IMR-90 (cell line): ENCODE data around the gene UTRN. TPM values are rescaled to one million over a fixed set of nuclear protein-coding genes. Genes with fewer than 3 reads are reported as not detected.

Source experiments
- ATAC-seq: fragments of 200-7000 bp; cut with Tn5 transposase; 2 replicates; pipeline ENCODE4 v1.9.1; 2020; ENCODE audit warnings: low read depth, mild to moderate bottlenecking, moderate library complexity
- BruUV-seq: library from RNA; stranded (reverse); fragments of 400-500 nt; replicated peaks from 2 replicates; lab custom pipeline; 2021; lab: Mats Ljungman, UMichigan
- CTCF ChIA-PET: fragments of 300-600 bp; formaldehyde crosslinking; extraction: SDS; loops from one replicate; lab custom pipeline; 2021; ENCODE audit warnings: antibody characterized with exemption; lab: Yijun Ruan, JAX
- POLR2A ChIA-PET: fragments of 300-600 bp; sonication (Branson Sonifier 250); formaldehyde crosslinking; loops from one replicate; lab custom pipeline; 2022; ENCODE audit warnings: antibody characterized with exemption; ENCODE audit not compliant: unreplicated experiment; lab: Charles Lee
- DNase-seq: peaks from one replicate; pipeline ENCODE4 v3.0.0; 2013
- H2AFZ ChIP-seq: replicated peaks from 2 replicates; pipeline ENCODE3; 2013; ENCODE audit warnings: low read length, mild to moderate bottlenecking; ENCODE audit not compliant: poor library complexity
- H2AK5ac ChIP-seq: 2 replicates; pipeline ENCODE4 v1.6.1; 2013; ENCODE audit warnings: low read depth, low read length, inconsistent platforms
- H2AK9ac ChIP-seq: replicated peaks from 2 replicates; pipeline ENCODE3; 2013; ENCODE audit warnings: mild to moderate bottlenecking, low read depth, low read length, moderate library complexity; ENCODE audit not compliant: poor library complexity
- H2BK120ac ChIP-seq: 2 replicates; pipeline ENCODE4 v1.6.1; 2013; ENCODE audit warnings: low read depth, low read length, inconsistent platforms
- H2BK15ac ChIP-seq: 3 replicates; pipeline ENCODE4 v1.6.1; 2013; ENCODE audit warnings: low read depth, low read length, inconsistent platforms
- H2BK20ac ChIP-seq: 2 replicates; pipeline ENCODE4 v1.6.1; 2013; ENCODE audit warnings: low read depth, mild to moderate bottlenecking, inconsistent platforms, low read length, moderate library complexity
- H2BK5ac ChIP-seq: 2 replicates; pipeline ENCODE4 v1.6.1; 2013; ENCODE audit warnings: mild to moderate bottlenecking, low read depth, low read length, inconsistent platforms; ENCODE audit not compliant: poor library complexity, severe bottlenecking
- H3K14ac ChIP-seq: replicated peaks from 2 replicates; pipeline ENCODE4 v1.6.1; 2013; ENCODE audit warnings: low read depth, low read length, inconsistent platforms
- H3K18ac ChIP-seq: 2 replicates; pipeline ENCODE4 v1.6.1; 2013; ENCODE audit warnings: low read depth, low read length, control low read depth
- H3K23ac ChIP-seq: 2 replicates; pipeline ENCODE4 v1.6.1; 2013; ENCODE audit warnings: low read depth, low read length, inconsistent platforms
- H3K27ac ChIP-seq: 2 replicates; pipeline ENCODE4 v1.5.1; 2013; ENCODE audit warnings: mild to moderate bottlenecking, control low read depth, low read length; ENCODE audit not compliant: insufficient read depth
- H3K27me3 ChIP-seq: 2 replicates; pipeline ENCODE4 v1.6.1; 2013; ENCODE audit warnings: low read length; ENCODE audit not compliant: control insufficient read depth, insufficient read depth
- H3K36me3 ChIP-seq: 2 replicates; pipeline ENCODE4 v1.6.1; 2013; ENCODE audit warnings: low read length, mixed read lengths; ENCODE audit not compliant: control insufficient read depth, insufficient read depth
- H3K4ac ChIP-seq: 2 replicates; pipeline ENCODE4 v1.6.1; 2013; ENCODE audit warnings: low read depth, low read length, inconsistent platforms
- H3K4me1 ChIP-seq: 2 replicates; pipeline ENCODE4 v1.6.1; 2013; ENCODE audit warnings: low read length, mixed read lengths; ENCODE audit not compliant: control insufficient read depth, insufficient read depth
- H3K4me2 ChIP-seq: 2 replicates; pipeline ENCODE4 v1.6.1; 2013; ENCODE audit warnings: low read depth, mild to moderate bottlenecking, control low read depth, low read length, moderate library complexity
- H3K4me3 ChIP-seq: 2 replicates; pipeline ENCODE4 v1.5.1; 2013; ENCODE audit warnings: low read depth, mild to moderate bottlenecking, control low read depth, low read length, moderate library complexity; ENCODE audit not compliant: insufficient read depth
- H3K56ac ChIP-seq: 2 replicates; pipeline ENCODE4 v1.6.1; 2013; ENCODE audit warnings: low read length, inconsistent platforms; ENCODE audit not compliant: insufficient read depth; ENCODE audit errors: extremely low read depth
- H3K79me1 ChIP-seq, 2 experiments: 2 replicates each; pipeline ENCODE4 v1.6.1; 2013; ENCODE audit warnings: low read length in 2 of 2, inconsistent platforms in 1 of 2, low read depth in 1 of 2
- H3K9ac ChIP-seq: 2 replicates; pipeline ENCODE4 v1.6.1; 2013; ENCODE audit warnings: low read depth, low read length, control low read depth
- H3K9me1 ChIP-seq: 2 replicates; pipeline ENCODE4 v1.6.1; 2013; ENCODE audit warnings: low read length, inconsistent platforms; ENCODE audit not compliant: insufficient read depth
- H3K9me3 ChIP-seq: 2 replicates; pipeline ENCODE4 v1.6.1; 2013; ENCODE audit warnings: low read length; ENCODE audit not compliant: control insufficient read depth, insufficient read depth
- H4K20me1 ChIP-seq: 2 replicates; pipeline ENCODE4 v1.6.1; 2013; ENCODE audit warnings: low read length, inconsistent platforms; ENCODE audit not compliant: insufficient read depth
- H4K5ac ChIP-seq: 2 replicates; pipeline ENCODE4 v1.6.1; 2013; ENCODE audit warnings: mild to moderate bottlenecking, low read depth, low read length, control low read depth
- H4K8ac ChIP-seq, 2 experiments: 2 replicates each; pipeline ENCODE4 v1.6.1; 2013; ENCODE audit warnings: low read depth in 2 of 2, low read length in 2 of 2, control low read depth in 1 of 2, inconsistent platforms in 1 of 2
- H4K91ac ChIP-seq: 2 replicates; pipeline ENCODE4 v1.6.1; 2013; ENCODE audit warnings: low read depth, low read length, inconsistent platforms; ENCODE audit not compliant: insufficient read depth
- BHLHE40 ChIP-seq: fragments of 150-350 bp; IDR thresholded peaks from 2 replicates; pipeline ENCODE4 v1.6.1; 2016; ENCODE audit warnings: mild to moderate bottlenecking, low read depth, low read length
- CEBPB ChIP-seq: IDR thresholded peaks from 2 replicates; pipeline ENCODE4 v1.6.1; 2012; ENCODE audit warnings: low read depth, low read length, improper control_type of control experiment
- FOS ChIP-seq: fragments of 150-350 bp; IDR thresholded peaks from 2 replicates; pipeline ENCODE4 v1.6.1; 2016; ENCODE audit warnings: low read depth, low read length
- MAFK ChIP-seq: IDR thresholded peaks from 2 replicates; pipeline ENCODE4 v1.6.1; 2012; ENCODE audit warnings: low read depth, low read length, improper control_type of control experiment
- MAZ ChIP-seq: IDR thresholded peaks from 2 replicates; pipeline ENCODE4 v1.6.1; 2012; ENCODE audit warnings: low read depth, mild to moderate bottlenecking, low read length, improper control_type of control experiment, moderate library complexity, borderline replicate concordance
- MXI1 ChIP-seq: IDR thresholded peaks from 2 replicates; pipeline ENCODE4 v1.6.1; 2012; ENCODE audit warnings: low read depth, mild to moderate bottlenecking, low read length, moderate library complexity, borderline replicate concordance
- NFE2L2 ChIP-seq: fragments of 150-350 bp; IDR thresholded peaks from 2 replicates; pipeline ENCODE4 v1.6.1; 2016; ENCODE audit warnings: low read depth, mild to moderate bottlenecking, low read length
- RAD21 ChIP-seq: IDR thresholded peaks from 2 replicates; pipeline ENCODE4 v1.6.1; 2012; ENCODE audit warnings: low read length, improper control_type of control experiment
- RCOR1 ChIP-seq: IDR thresholded peaks from 2 replicates; pipeline ENCODE4 v1.6.1; 2012; ENCODE audit warnings: mild to moderate bottlenecking, low read length, improper control_type of control experiment; ENCODE audit not compliant: insufficient replicate concordance
- RFX5 ChIP-seq: IDR thresholded peaks from 2 replicates; pipeline ENCODE4 v1.8.0; 2012; ENCODE audit warnings: low read depth, mild to moderate bottlenecking, low read length, moderate library complexity
- SMC3 ChIP-seq: fragments of 150-350 bp; IDR thresholded peaks from 2 replicates; pipeline ENCODE4 v1.6.1; 2016; ENCODE audit warnings: low read depth, mild to moderate bottlenecking, antibody characterized with exemption, low read length, moderate library complexity
- WGBS, 2 experiments: methylation state at CpG; one replicate each; pipeline versions ENCODE4 v1.1.5 to v1.1.7; 2013; ENCODE audit warnings: missing lambda C conversion rate in 2 of 2; ENCODE audit not compliant: insufficient read length in 1 of 2; ENCODE audit errors: extremely low coverage in 2 of 2; 5-methylcytosine and 5-hydroxymethylcytosine counted together
- dilution Hi-C: fragments of 300-500 bp; cut with HindIII; formaldehyde crosslinking; loops from one replicate; pipeline ENCODE4 v1.14.3; 2018; ENCODE audit warnings: low sequenced_read_pairs; ENCODE audit not compliant: unreplicated experiment
- in situ Hi-C: fragments of 300-500 bp; cut with MboI; formaldehyde crosslinking; loops from 3 replicates; pipeline ENCODE4 v1.14.3; 2019; ENCODE audit warnings: low sequenced_read_pairs, inconsistent platforms, mixed read lengths
- intact Hi-C: fragments of 100-400 bp; cut with micrococcal nuclease; formaldehyde crosslinking; loops from 2 replicates; pipeline ENCODE4 v1.10.0; 2022
- polyA plus RNA-seq, 3 experiments: library from polyadenylated mRNA; depleted of rRNA; stranded (reverse); fragments of >200 nt; gene quantifications; 2 replicates each; pipeline ENCODE4 v1.2.3, GENCODE V29; 2012; ENCODE audit warnings: low replicate concordance in 1 of 3
- total RNA-seq: library from RNA; depleted of rRNA; stranded (reverse); fragments of >200 nt; gene quantifications from 2 replicates; pipeline ENCODE4 v1.2.3, GENCODE V29; 2012
- TF ChIP-seq, protein P1 (sequence below): fragments of 150-350 bp; IDR thresholded peaks from 2 replicates; pipeline ENCODE4 v1.6.1; 2016; ENCODE audit warnings: low read depth, mild to moderate bottlenecking, low read length, moderate library complexity, borderline replicate concordance
- TF ChIP-seq, protein P2 (sequence below): fragments of 150-350 bp; IDR thresholded peaks from 2 replicates; pipeline ENCODE4 v1.6.1; 2017; ENCODE audit warnings: mild to moderate bottlenecking, antibody characterized with exemption, low read length, low read depth
- TF ChIP-seq, protein P3 (sequence below): conservative IDR thresholded peaks from 2 replicates; pipeline ENCODE4 v1.5.1; 2012; ENCODE audit warnings: mild to moderate bottlenecking, low read depth, low read length, improper control_type of control experiment

The UTRN gene
- total and polyA plus RNA-seq, 2 of the 4 experiments (the other 2 are of a cell fraction), result 17.3 to 83.5 TPM

DNA sequence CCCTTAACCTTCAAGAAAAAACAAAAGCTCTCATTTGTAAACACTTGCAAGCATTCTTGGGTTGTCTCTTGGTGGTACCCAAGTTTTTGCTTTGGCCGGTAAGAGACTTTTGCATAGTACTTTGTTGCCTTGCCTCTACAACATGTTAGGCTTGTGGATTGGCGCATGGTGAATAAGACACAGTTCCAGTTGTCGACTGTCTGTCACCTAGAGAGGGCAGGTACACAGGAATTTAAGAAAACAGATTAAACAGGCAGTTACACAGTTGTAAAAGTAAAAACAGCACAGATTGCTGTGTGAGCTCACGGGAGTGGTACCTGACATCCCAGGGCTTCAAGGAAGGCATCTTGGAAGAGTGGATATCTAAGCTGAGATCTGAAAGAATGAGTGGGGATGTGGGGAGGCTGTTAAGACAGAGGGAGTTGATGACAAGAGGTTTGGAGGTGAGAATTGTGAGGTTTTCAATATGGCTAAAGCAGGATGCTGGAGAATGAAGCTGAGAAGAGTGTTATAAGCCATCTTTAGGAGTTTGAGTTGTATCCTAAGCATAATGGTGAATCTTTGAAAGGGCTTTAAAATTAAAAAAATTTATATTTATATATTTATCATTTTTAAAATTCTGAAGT is 19.2 kb downstream of the UTRN start:
- H2AK5ac ChIP-seq, result no peak overlapping the region
- no peak overlapping the region for H3K9ac ChIP-seq
- no peak overlapping the region for H3K27ac ChIP-seq
- H3K14ac ChIP-seq, result no peak overlapping the region
- no peak overlapping the region for H2AK9ac ChIP-seq
- H3K79me1 ChIP-seq, result peaks cover 44 to 65% of the 10 kb centered on the region in 2 experiments
- ChIA-PET CTCF (no interaction called here), POLR2A (interaction anchor here (0.7 kb wide), 1 partner anchor 111 kb away, joined by 3 read pairs; no protein-coding TSS in a partner anchor)
- no peak overlapping the region for H4K5ac ChIP-seq
- peaks cover 12% of the 10 kb centered on the region for H3K4me1 ChIP-seq
- dilution Hi-C loops (no loop called here), intact Hi-C loops (no loop called here), in situ Hi-C loops (no loop called here)
- no peak for ATAC-seq
- no peak for DNase-seq
- H3K9me3 ChIP-seq, result no peaks in the 10 kb centered on the region
- no peak overlapping the region for H2AFZ ChIP-seq
- no peak overlapping the region for H3K4me3 ChIP-seq
- peaks cover 23% of the 10 kb centered on the region for H3K9me1 ChIP-seq
- no peaks in the 10 kb centered on the region for H3K36me3 ChIP-seq
- H2BK20ac ChIP-seq, result no peak overlapping the region
- peaks cover 9% of the 10 kb centered on the region; the same call in 1 of the 2 replicates for H4K20me1 ChIP-seq
- no peak overlapping the region for H4K8ac ChIP-seq
- no peak overlapping the region for H2BK15ac ChIP-seq
- BruUV-seq, result no TSS peak
- H2BK5ac ChIP-seq, result no peak overlapping the region
- H3K56ac ChIP-seq, result no peak overlapping the region
- WGBS, 2 experiments, result 100% methylated on average over 1 of the region's 4 CpGs; no CpG with 5 or more reads in 1 of the 2 experiments
- no peak for TF ChIP-seq RFX5
- TF ChIP-seq, protein P1, sequence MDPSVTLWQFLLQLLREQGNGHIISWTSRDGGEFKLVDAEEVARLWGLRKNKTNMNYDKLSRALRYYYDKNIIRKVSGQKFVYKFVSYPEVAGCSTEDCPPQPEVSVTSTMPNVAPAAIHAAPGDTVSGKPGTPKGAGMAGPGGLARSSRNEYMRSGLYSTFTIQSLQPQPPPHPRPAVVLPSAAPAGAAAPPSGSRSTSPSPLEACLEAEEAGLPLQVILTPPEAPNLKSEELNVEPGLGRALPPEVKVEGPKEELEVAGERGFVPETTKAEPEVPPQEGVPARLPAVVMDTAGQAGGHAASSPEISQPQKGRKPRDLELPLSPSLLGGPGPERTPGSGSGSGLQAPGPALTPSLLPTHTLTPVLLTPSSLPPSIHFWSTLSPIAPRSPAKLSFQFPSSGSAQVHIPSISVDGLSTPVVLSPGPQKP, result no peak
- no peak for TF ChIP-seq FOS
- no peak for TF ChIP-seq MXI1
- no peak for TF ChIP-seq RCOR1
- TF ChIP-seq, protein P2, sequence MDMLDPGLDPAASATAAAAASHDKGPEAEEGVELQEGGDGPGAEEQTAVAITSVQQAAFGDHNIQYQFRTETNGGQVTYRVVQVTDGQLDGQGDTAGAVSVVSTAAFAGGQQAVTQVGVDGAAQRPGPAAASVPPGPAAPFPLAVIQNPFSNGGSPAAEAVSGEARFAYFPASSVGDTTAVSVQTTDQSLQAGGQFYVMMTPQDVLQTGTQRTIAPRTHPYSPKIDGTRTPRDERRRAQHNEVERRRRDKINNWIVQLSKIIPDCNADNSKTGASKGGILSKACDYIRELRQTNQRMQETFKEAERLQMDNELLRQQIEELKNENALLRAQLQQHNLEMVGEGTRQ, result no peak
- TF ChIP-seq MAFK, result no peak
- TF ChIP-seq, protein P3, sequence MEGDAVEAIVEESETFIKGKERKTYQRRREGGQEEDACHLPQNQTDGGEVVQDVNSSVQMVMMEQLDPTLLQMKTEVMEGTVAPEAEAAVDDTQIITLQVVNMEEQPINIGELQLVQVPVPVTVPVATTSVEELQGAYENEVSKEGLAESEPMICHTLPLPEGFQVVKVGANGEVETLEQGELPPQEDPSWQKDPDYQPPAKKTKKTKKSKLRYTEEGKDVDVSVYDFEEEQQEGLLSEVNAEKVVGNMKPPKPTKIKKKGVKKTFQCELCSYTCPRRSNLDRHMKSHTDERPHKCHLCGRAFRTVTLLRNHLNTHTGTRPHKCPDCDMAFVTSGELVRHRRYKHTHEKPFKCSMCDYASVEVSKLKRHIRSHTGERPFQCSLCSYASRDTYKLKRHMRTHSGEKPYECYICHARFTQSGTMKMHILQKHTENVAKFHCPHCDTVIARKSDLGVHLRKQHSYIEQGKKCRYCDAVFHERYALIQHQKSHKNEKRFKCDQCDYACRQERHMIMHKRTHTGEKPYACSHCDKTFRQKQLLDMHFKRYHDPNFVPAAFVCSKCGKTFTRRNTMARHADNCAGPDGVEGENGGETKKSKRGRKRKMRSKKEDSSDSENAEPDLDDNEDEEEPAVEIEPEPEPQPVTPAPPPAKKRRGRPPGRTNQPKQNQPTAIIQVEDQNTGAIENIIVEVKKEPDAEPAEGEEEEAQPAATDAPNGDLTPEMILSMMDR, result no peak
- TF ChIP-seq BHLHE40, result no peak
- no peak for TF ChIP-seq NFE2L2
- no peak for TF ChIP-seq SMC3
- TF ChIP-seq CEBPB, result no peak
- no peak for TF ChIP-seq MAZ
- TF ChIP-seq RAD21, result no peak
- H4K91ac ChIP-seq, result no peak overlapping the region
- H3K4me2 ChIP-seq, result no peak overlapping the region
- H3K18ac ChIP-seq, result no peak overlapping the region
- H3K27me3 ChIP-seq, result no peaks in the 10 kb centered on the region
- no peak overlapping the region for H3K23ac ChIP-seq
- H2BK120ac ChIP-seq, result no peak overlapping the region
- H3K4ac ChIP-seq, result no peak overlapping the region
